Measurements from ENCODE around the gene TCEA2.

Gene TCEA2

GRCh38 chr20:64119681-64120341, 56.8 kb downstream of the TCEA2 start:
- in situ Hi-C loops (cut with MboI; ENCODE audit: low sequenced_read_pairs): no loop called here

- in situ Hi-C loops (cut with MboI; ENCODE audit: low sequenced_read_pairs): no loop called here
Observed at GRCh38 chr20:64121586-64121985, 58.6 kb downstream of the TCEA2 start.

All from HL-60/S4 treated with phorbol 12-myristate 13-acetate at 8.2 ng/mL for 4 days and 3 days (cell line).